Measurements from ENCODE around the gene ATP6V1F.

Gene ATP6V1F

DNA sequence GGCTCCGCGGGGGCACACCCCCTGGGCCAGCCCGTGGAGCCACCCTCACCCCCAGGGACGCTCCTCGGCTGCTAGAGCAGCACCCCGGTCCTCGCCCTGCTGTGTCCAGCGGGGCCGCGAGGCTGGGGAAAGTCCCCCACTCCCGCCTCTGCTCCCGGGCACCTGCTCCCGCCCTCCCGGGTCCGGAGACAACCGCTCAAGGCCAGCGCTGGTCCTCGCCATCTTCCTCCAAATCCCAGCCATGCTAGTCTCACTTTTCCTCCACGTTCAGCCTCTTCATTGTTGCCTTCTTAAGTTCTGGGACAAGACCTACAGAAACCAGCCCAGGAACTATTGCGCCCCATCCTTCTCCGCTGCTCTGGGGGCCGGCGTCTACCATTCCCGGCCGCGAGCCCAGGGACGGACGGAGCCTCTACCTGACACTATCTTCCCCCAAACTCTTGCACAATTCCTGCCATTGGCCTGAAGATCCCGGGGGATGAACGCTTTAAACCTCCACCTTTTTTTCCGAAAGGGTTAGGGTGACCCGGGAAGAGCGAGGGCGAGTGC, 52.7 kb downstream of the ATP6V1F start:
- H3K27me3 ChIP-seq (ENCODE audit: control insufficient read depth, insufficient read depth, low read length): peaks cover 37% of the 10 kb centered on the region
- H3K4me3 ChIP-seq (ENCODE audit: low read depth, low read length): peak overlapping the region; percentile 40

More for the DNA sequence above, 52.7 kb downstream of the ATP6V1F start:
- H3K4me1 ChIP-seq (ENCODE audit: control insufficient read depth, insufficient read depth, low read length): peaks cover 13% of the 10 kb centered on the region
- no peaks in the 10 kb centered on the region for H3K9me3 ChIP-seq (ENCODE audit: control insufficient read depth, insufficient read depth, low read length)
- H3K9ac ChIP-seq (ENCODE audit: low read depth, low read length): no peak overlapping the region
- peaks cover 2% of the 10 kb centered on the region for H3K36me3 ChIP-seq (ENCODE audit: control insufficient read depth, insufficient read depth, low read length)

All from iPS-15b (cell line).